Sciatic nerve (tissue), 2 donors: ENCODE measurements around the gene RRP8. TPM values are rescaled to one million over a fixed set of nuclear protein-coding genes. Genes with fewer than 3 reads are reported as not detected.

Experiments
- ATAC-seq: fragments of 200-7000 bp; cut with Tn5 transposase; one replicate; pipeline ENCODE4 v1.9.1; 2020; ENCODE audit warnings: mild to moderate bottlenecking, moderate library complexity
- DNase-seq: peaks from one replicate; pipeline ENCODE4 v3.0.0-alpha.2; 2020; ENCODE audit warnings: low spot score
- intact Hi-C: fragments of 100-400 bp; cut with DNase I; formaldehyde crosslinking; loops from one replicate; pipeline ENCODE4 v1.14.2; 2022
- total RNA-seq: library from RNA; stranded (reverse); fragmentation: NEBNext Ultra II Directional; extraction: Animal tissue kit (Norgen Biotek cat#: 25700); gene quantifications from one replicate; pipeline ENCODE4 v1.2.1, GENCODE V29; 2021
- donor health status: DM: no; HTN: no; CAD: no.
- donor health status: DM: no; HTN: no; CAD: no.

RRP8 gene
- total RNA-seq, 1 donor from 2014 or later: 20.9 TPM

- intact Hi-C loops: no loop called here
- DNase-seq (peak; percentile 78), ATAC-seq (peak; percentile 88)
Observed at GRCh38 chr11:6576471-6577373, 26.7 kb downstream of the RRP8 start.

- intact Hi-C loops: no loop called here
- ATAC-seq (no peak), DNase-seq (no peak)
Observed at GRCh38 chr11:6574816-6575715, 28.4 kb downstream of the RRP8 start.

- ATAC-seq: no peak
Observed at GRCh38 chr11:6572215-6572614, 31.2 kb downstream of the RRP8 start.

GRCh38 chr11:6571434-6572008 lies 31.9 kb downstream of the RRP8 start:
- DNase-seq (no peak), ATAC-seq (no peak)
- intact Hi-C loops: no loop called here

More at GRCh38 chr11:6572215-6572614, 31.2 kb downstream of the RRP8 start:
- DNase-seq: no peak
- intact Hi-C loops: no loop called here

GRCh38 chr11:6570691-6571427 lies 32.6 kb downstream of the RRP8 start:
- intact Hi-C loops: no loop called here
- ATAC-seq (no peak), DNase-seq (no peak)

- intact Hi-C loops: no loop called here
- DNase-seq: no peak
- ATAC-seq: no peak
Observed at GRCh38 chr11:6569706-6570105, 33.7 kb downstream of the RRP8 start.

- no peak for ATAC-seq
- peak; percentile 65 for DNase-seq
- intact Hi-C loops: no loop called here
Observed at GRCh38 chr11:6568191-6568918, 35.1 kb downstream of the RRP8 start.

GRCh38 chr11:6567371-6567745 lies 36.1 kb downstream of the RRP8 start:
- intact Hi-C loops: no loop called here
- ATAC-seq (no peak), DNase-seq (no peak)

GRCh38 chr11:6566704-6567370 lies 36.6 kb downstream of the RRP8 start:
- intact Hi-C loops: no loop called here

GRCh38 chr11:6565988-6566703 lies 37.3 kb downstream of the RRP8 start:
- DNase-seq: no peak
- intact Hi-C loops: no loop called here
- ATAC-seq: no peak

More at GRCh38 chr11:6566704-6567370, 36.6 kb downstream of the RRP8 start:
- no peak for DNase-seq
- no peak for ATAC-seq

GRCh38 chr11:6565325-6565724 lies 38.1 kb downstream of the RRP8 start:
- ATAC-seq (no peak), DNase-seq (no peak)
- intact Hi-C loops: no loop called here

- ATAC-seq (no peak), DNase-seq (no peak)
- intact Hi-C loops: no loop called here
Observed at GRCh38 chr11:6563667-6564066, 39.7 kb downstream of the RRP8 start.

GRCh38 chr11:6563121-6563619 lies 40.2 kb downstream of the RRP8 start:
- ATAC-seq (no peak), DNase-seq (no peak)
- intact Hi-C loops: no loop called here

GRCh38 chr11:6561288-6561687 lies 42.1 kb downstream of the RRP8 start:
- no peak for DNase-seq
- no peak for ATAC-seq
- intact Hi-C loops: no loop called here

- DNase-seq (no peak), ATAC-seq (no peak)
- intact Hi-C loops: no loop called here
Observed at GRCh38 chr11:6559369-6559768, 44.0 kb downstream of the RRP8 start.

- ATAC-seq (no peak), DNase-seq (no peak)
- intact Hi-C loops: no loop called here
Observed at GRCh38 chr11:6557761-6558674, 45.4 kb downstream of the RRP8 start.
